Measurements from ENCODE around the gene DDX46.

GRCh38 chr5:134741052-134741451 is 17.5 kb upstream of the DDX46 start:
- no peak for TF ChIP-seq EZH2phosphoT487 (IDR thresholded peaks at IDR 0.05; ENCODE audit: low read length)
- TF ChIP-seq CTCF (IDR thresholded peaks at IDR 0.05; ENCODE audit: low read length) = no peak
- TF ChIP-seq EZH2 (optimal IDR thresholded peaks at IDR 0.05; ENCODE audit: low read depth, low read length) = no peak

Data from MM.1S (cell line).